HepG2 (cell line): ENCODE data around the gene NMRAL1. TPM values are rescaled to one million over a fixed set of nuclear protein-coding genes. Genes with fewer than 3 reads are reported as not detected.

Experiments used
- ARNTL ChIP-seq: sonication (generic); formaldehyde crosslinking; IDR thresholded peaks from 2 replicates; pipeline ENCODE4 v1.4.0; 2020; ENCODE audit warnings: mild to moderate bottlenecking, missing genetic modification reagents
- CAMTA2 ChIP-seq: sonication (generic); formaldehyde crosslinking; IDR thresholded peaks from 2 replicates; pipeline ENCODE4 v1.4.0; 2020; ENCODE audit warnings: mild to moderate bottlenecking, missing genetic modification reagents, borderline replicate concordance
- CCAR2 ChIP-seq: fragments of 200-400 bp; formaldehyde crosslinking; optimal IDR thresholded peaks from 2 replicates; pipeline ENCODE3; 2018; ENCODE audit warnings: low read depth, mild to moderate bottlenecking, low read length, moderate library complexity
- EED ChIP-seq: sonication (generic); formaldehyde crosslinking; IDR thresholded peaks from 2 replicates; pipeline ENCODE4 v1.5.0; 2020; ENCODE audit warnings: mild to moderate bottlenecking, missing genetic modification reagents
- HOXA3 ChIP-seq: sonication (generic); formaldehyde crosslinking; IDR thresholded peaks from 2 replicates; pipeline ENCODE4 v1.5.0; 2020; ENCODE audit warnings: missing genetic modification reagents
- ISX ChIP-seq: sonication (generic); formaldehyde crosslinking; conservative IDR thresholded peaks from 2 replicates; pipeline ENCODE4 v1.5.0; 2020; ENCODE audit warnings: missing genetic modification reagents
- NR2F1 ChIP-seq, 2 experiments: fragments of 450-650 bp in 1 of 2; formaldehyde crosslinking in 1 of 2; IDR thresholded peaks; 2 replicates each; pipeline versions ENCODE4 v1.5.0 to v1.6.1; 2016 to 2020; ENCODE audit warnings: mild to moderate bottlenecking in 1 of 2, missing compliant biosample characterization in 1 of 2, missing genetic modification reagents in 1 of 2, moderate library complexity in 1 of 2
- NR2F2 ChIP-seq: IDR thresholded peaks from 2 replicates; pipeline ENCODE4 v1.6.1; 2012; ENCODE audit warnings: low read depth, inconsistent platforms, borderline replicate concordance
- PLRG1 ChIP-seq: fragments of 450-650 bp; conservative IDR thresholded peaks from 2 replicates; pipeline ENCODE4 v1.6.1; 2016
- SNAI1 ChIP-seq: sonication (generic); formaldehyde crosslinking; IDR thresholded peaks from 2 replicates; pipeline ENCODE4 v1.5.0; 2020; ENCODE audit warnings: mild to moderate bottlenecking, missing genetic modification reagents, borderline replicate concordance
- ZBTB38 ChIP-seq: sonication (generic); formaldehyde crosslinking; IDR thresholded peaks from 2 replicates; pipeline ENCODE4 v1.5.1; 2020; ENCODE audit warnings: mild to moderate bottlenecking, missing genetic modification reagents
- ZFP90 ChIP-seq: sonication (generic); formaldehyde crosslinking; IDR thresholded peaks from 2 replicates; pipeline ENCODE4 v1.8.0; 2022; ENCODE audit warnings: missing genetic modification reagents, mild to moderate bottlenecking, inconsistent platforms, borderline replicate concordance
- ZNF20 ChIP-seq: sonication (generic); formaldehyde crosslinking; IDR thresholded peaks from 2 replicates; pipeline ENCODE4 v1.4.0; 2020; ENCODE audit warnings: mild to moderate bottlenecking, moderate library complexity, missing genetic modification reagents
- ZNF468 ChIP-seq: sonication (generic); formaldehyde crosslinking; IDR thresholded peaks from 2 replicates; pipeline ENCODE4 v1.8.0; 2022; ENCODE audit warnings: mild to moderate bottlenecking, moderate library complexity, missing genetic modification reagents
- ZNF674 ChIP-seq: sonication (generic); formaldehyde crosslinking; IDR thresholded peaks from 2 replicates; pipeline ENCODE4 v1.5.0; 2020; ENCODE audit warnings: low read depth, mild to moderate bottlenecking, missing genetic modification reagents
- polyA plus RNA-seq, 8 experiments: library from polyadenylated mRNA; depleted of rRNA in 3 of 8; stranded (reverse) in 7 of 8; unstranded in 1 of 8; fragments of >200 nt; fragmentation: Illumina TruSeq in 4 of 8; extraction: Trizol in 4 of 8; gene quantifications; 2 replicates each; pipeline versions ENCODE4 v1.2.1 to v1.2.3, GENCODE V29; 2011 to 2016; ENCODE audit warnings: low read depth in 4 of 8, missing spikeins in 1 of 8, mixed read lengths in 1 of 8; ENCODE audit not compliant: insufficient read depth in 1 of 8
- total RNA-seq, 5 experiments: library from RNA; depleted of rRNA; stranded (reverse); fragments of >200 nt; fragmentation: Illumina TruSeq; extraction: Trizol; gene quantifications; 2 replicates each; pipeline ENCODE4 v1.2.3, GENCODE V29; 2016; ENCODE audit warnings: low read depth in 1 of 5
- TF ChIP-seq, protein P1 (sequence below): conservative IDR thresholded peaks from 2 replicates; pipeline ENCODE4 v1.6.1; 2018; ENCODE audit warnings: missing genetic modification reagents
- TF ChIP-seq, protein P2 (sequence below): sonication (generic); formaldehyde crosslinking; IDR thresholded peaks from 2 replicates; pipeline ENCODE4 v1.4.0; 2020; ENCODE audit warnings: missing genetic modification reagents; ENCODE audit errors: not compliant biosample characterization
- TF ChIP-seq, protein P3 (sequence below): sonication (generic); formaldehyde crosslinking; conservative IDR thresholded peaks from 2 replicates; pipeline ENCODE4 v1.4.0; 2020; ENCODE audit warnings: mild to moderate bottlenecking, missing genetic modification reagents, moderate library complexity
- TF ChIP-seq, protein P4 (sequence below): sonication (generic); formaldehyde crosslinking; conservative IDR thresholded peaks from 2 replicates; pipeline ENCODE4 v1.4.0; 2020; ENCODE audit warnings: missing genetic modification reagents
- TF ChIP-seq, protein P5 (sequence below): IDR thresholded peaks from 2 replicates; pipeline ENCODE4 v1.6.1; 2018; ENCODE audit warnings: missing genetic modification reagents

Gene NMRAL1
- total and polyA plus RNA-seq, 2 of the 13 experiments (the other 11 are each of a cell fraction or from before 2014, with no cell fraction given), result 30.8 to 33.1 TPM

DNA sequence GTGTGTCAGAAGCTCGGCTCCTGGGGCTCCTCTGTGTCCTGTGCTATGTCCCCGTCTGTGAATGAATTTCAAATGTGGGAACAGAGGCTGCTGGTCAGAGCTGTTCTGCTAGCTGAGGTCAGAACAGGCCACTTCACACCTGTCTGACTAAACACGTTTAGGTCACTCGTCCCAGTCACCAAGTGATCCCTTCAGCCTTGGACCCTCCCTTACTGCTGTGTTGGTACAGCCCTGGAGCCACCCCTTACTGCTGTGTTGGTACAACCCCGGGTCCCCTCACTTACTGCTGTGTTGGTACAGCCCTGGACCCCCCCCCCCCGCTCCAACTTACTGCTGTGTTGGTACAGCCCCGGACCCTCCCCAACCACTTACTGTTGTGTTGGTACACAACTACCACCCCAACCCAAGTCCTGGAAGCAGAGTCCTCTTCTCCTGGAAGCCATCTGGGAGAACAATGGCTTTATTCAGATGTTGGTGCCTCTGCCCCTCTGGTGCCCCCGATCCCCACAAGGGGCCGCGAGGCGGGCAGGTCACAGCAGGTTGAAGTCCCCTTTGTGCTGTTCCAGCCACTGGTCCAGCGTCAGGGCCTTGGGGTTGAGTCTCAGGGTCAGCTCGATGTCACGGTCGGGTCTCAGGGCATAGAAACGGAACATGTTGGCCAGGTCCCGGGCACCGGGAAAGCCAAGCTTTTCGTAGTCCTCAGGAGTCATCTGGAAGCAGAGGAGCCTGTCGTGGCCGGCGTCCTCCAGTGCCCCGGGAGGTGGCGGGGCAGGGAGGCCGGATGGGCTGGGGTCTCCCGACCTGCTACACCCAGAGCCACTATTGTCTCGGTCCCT, 13.0 kb downstream of the NMRAL1 start (continued):
- TF ChIP-seq EED (CRISPR knock-in tag) (no peak), ZNF468 (CRISPR knock-in tag) (no peak), NR2F2 (peak; percentile 89; the same call in 1 of the 2 replicates), ZNF20 (no peak), HOXA3 (CRISPR knock-in tag) (peak; percentile 65; the same call in 1 of the 2 replicates), ZBTB38 (CRISPR knock-in tag) (no peak; the same call in 1 of the 2 replicates), ZNF674 (CRISPR knock-in tag) (no peak), SNAI1 (CRISPR knock-in tag) (peak; percentile 64; the same call in 1 of the 2 replicates), ARNTL (CRISPR knock-in tag) (peak; percentile 64; the same call in 1 of the 2 replicates), ZFP90 (CRISPR knock-in tag) (peak; percentile 91), CCAR2 (no peak), PLRG1 (no peak), NR2F1 (CRISPR knock-in tag; IDR thresholded peaks at IDR 0.05) (peak; percentile 87 to 89), CAMTA2 (CRISPR knock-in tag) (no peak), ISX (CRISPR knock-in tag) (no peak)
- TF ChIP-seq, protein P1, sequence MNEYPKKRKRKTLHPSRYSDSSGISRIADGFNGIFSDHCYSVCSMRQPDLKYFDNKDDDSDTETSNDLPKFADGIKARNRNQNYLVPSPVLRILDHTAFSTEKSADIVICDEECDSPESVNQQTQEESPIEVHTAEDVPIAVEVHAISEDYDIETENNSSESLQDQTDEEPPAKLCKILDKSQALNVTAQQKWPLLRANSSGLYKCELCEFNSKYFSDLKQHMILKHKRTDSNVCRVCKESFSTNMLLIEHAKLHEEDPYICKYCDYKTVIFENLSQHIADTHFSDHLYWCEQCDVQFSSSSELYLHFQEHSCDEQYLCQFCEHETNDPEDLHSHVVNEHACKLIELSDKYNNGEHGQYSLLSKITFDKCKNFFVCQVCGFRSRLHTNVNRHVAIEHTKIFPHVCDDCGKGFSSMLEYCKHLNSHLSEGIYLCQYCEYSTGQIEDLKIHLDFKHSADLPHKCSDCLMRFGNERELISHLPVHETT (CRISPR knock-in tag), result no peak
- TF ChIP-seq, protein P2, sequence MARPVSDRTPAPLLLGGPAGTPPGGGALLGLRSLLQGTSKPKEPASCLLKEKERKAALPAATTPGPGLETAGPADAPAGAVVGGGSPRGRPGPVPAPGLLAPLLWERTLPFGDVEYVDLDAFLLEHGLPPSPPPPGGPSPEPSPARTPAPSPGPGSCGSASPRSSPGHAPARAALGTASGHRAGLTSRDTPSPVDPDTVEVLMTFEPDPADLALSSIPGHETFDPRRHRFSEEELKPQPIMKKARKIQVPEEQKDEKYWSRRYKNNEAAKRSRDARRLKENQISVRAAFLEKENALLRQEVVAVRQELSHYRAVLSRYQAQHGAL, result peak; percentile 29
- TF ChIP-seq, protein P3, sequence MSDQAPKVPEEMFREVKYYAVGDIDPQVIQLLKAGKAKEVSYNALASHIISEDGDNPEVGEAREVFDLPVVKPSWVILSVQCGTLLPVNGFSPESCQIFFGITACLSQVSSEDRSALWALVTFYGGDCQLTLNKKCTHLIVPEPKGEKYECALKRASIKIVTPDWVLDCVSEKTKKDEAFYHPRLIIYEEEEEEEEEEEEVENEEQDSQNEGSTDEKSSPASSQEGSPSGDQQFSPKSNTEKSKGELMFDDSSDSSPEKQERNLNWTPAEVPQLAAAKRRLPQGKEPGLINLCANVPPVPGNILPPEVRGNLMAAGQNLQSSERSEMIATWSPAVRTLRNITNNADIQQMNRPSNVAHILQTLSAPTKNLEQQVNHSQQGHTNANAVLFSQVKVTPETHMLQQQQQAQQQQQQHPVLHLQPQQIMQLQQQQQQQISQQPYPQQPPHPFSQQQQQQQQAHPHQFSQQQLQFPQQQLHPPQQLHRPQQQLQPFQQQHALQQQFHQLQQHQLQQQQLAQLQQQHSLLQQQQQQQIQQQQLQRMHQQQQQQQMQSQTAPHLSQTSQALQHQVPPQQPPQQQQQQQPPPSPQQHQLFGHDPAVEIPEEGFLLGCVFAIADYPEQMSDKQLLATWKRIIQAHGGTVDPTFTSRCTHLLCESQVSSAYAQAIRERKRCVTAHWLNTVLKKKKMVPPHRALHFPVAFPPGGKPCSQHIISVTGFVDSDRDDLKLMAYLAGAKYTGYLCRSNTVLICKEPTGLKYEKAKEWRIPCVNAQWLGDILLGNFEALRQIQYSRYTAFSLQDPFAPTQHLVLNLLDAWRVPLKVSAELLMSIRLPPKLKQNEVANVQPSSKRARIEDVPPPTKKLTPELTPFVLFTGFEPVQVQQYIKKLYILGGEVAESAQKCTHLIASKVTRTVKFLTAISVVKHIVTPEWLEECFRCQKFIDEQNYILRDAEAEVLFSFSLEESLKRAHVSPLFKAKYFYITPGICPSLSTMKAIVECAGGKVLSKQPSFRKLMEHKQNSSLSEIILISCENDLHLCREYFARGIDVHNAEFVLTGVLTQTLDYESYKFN (CRISPR knock-in tag), result peak; percentile 94
- TF ChIP-seq, protein P4, sequence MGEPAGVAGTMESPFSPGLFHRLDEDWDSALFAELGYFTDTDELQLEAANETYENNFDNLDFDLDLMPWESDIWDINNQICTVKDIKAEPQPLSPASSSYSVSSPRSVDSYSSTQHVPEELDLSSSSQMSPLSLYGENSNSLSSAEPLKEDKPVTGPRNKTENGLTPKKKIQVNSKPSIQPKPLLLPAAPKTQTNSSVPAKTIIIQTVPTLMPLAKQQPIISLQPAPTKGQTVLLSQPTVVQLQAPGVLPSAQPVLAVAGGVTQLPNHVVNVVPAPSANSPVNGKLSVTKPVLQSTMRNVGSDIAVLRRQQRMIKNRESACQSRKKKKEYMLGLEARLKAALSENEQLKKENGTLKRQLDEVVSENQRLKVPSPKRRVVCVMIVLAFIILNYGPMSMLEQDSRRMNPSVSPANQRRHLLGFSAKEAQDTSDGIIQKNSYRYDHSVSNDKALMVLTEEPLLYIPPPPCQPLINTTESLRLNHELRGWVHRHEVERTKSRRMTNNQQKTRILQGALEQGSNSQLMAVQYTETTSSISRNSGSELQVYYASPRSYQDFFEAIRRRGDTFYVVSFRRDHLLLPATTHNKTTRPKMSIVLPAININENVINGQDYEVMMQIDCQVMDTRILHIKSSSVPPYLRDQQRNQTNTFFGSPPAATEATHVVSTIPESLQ (CRISPR knock-in tag), result no peak
- TF ChIP-seq, protein P5, sequence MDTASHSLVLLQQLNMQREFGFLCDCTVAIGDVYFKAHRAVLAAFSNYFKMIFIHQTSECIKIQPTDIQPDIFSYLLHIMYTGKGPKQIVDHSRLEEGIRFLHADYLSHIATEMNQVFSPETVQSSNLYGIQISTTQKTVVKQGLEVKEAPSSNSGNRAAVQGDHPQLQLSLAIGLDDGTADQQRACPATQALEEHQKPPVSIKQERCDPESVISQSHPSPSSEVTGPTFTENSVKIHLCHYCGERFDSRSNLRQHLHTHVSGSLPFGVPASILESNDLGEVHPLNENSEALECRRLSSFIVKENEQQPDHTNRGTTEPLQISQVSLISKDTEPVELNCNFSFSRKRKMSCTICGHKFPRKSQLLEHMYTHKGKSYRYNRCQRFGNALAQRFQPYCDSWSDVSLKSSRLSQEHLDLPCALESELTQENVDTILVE, result peak; percentile 78; the same call in 1 of the 2 replicates
